Activated CD4-positive, alpha-beta T cell treated with anti-CD3 and anti-CD28 coated beads, Interleukin-2, Interleukin-6, amounts not matched to agents 100 ng/mL and 50 ng/mL, durations not matched to agents 16 hours and 8 hours (primary cell): ENCODE measurements around the gene PSTK.

Experiments used
- DNase-seq: peaks from one replicate; pipeline ENCODE4 v3.0.0-alpha.2; 2020

PSTK gene

GRCh38 chr10:122993797-122994336 lies 13.7 kb downstream of the PSTK start:
- no peak for DNase-seq

- no peak for DNase-seq
Measured at GRCh38 chr10:122995936-122996335, 15.7 kb downstream of the PSTK start.

GRCh38 chr10:122997864-122998263 lies 17.7 kb downstream of the PSTK start:
- DNase-seq, result no peak

GRCh38 chr10:122998360-122998917 lies 18.2 kb downstream of the PSTK start:
- DNase-seq, result no peak

- no peak for DNase-seq
Measured at GRCh38 chr10:122998934-122999333, 18.7 kb downstream of the PSTK start.

GRCh38 chr10:122999347-122999746 lies 19.1 kb downstream of the PSTK start:
- no peak for DNase-seq

- no peak for DNase-seq
Measured at GRCh38 chr10:123000155-123000554, 20.0 kb downstream of the PSTK start.

- DNase-seq, result no peak
Measured at GRCh38 chr10:123001370-123001769, 21.2 kb downstream of the PSTK start.

GRCh38 chr10:123004298-123004697 lies 24.1 kb downstream of the PSTK start:
- no peak for DNase-seq

GRCh38 chr10:123007558-123008354 lies 27.6 kb downstream of the PSTK start:
- DNase-seq, result peak; percentile 69

GRCh38 chr10:123008355-123009104 lies 28.3 kb downstream of the PSTK start, which contains the start of the genes ACADSB and IKZF5:
TSS of gene ACADSB (plus strand) at chr10:123009006. CDS start at chr10:123009030, 24 bp downstream.
TSS of gene IKZF5 (minus strand) at chr10:123008795. CDS start at chr10:122998625, 10,170 bp downstream.
- peak; percentile 97 for DNase-seq

GRCh38 chr10:123009105-123009820 lies 29.1 kb downstream of the PSTK start:
- DNase-seq, result peak; percentile 11

- DNase-seq, result no peak
Measured at GRCh38 chr10:123011987-123012386, 31.8 kb downstream of the PSTK start.

GRCh38 chr10:123013456-123014419 lies 33.5 kb downstream of the PSTK start:
- no peak for DNase-seq

GRCh38 chr10:123014772-123015171 lies 34.6 kb downstream of the PSTK start:
- DNase-seq, result no peak

GRCh38 chr10:123016228-123016627 lies 36.0 kb downstream of the PSTK start:
- no peak for DNase-seq

GRCh38 chr10:123017421-123018165 lies 37.4 kb downstream of the PSTK start:
- DNase-seq, result no peak

- no peak for DNase-seq
Measured at GRCh38 chr10:123018531-123018930, 38.3 kb downstream of the PSTK start.

- DNase-seq, result no peak
Measured at GRCh38 chr10:123019264-123019663, 39.1 kb downstream of the PSTK start.

GRCh38 chr10:123019941-123020703 lies 39.9 kb downstream of the PSTK start:
- no peak for DNase-seq
